Endothelial cell of hepatic sinusoid (primary cell): ENCODE results near the gene PDZD8.
"Not testable (repeated sequence)": the region's sequence is repeated elsewhere in the genome, so short reads cannot be mapped to it uniquely, and the experiment has no call there.

Source experiments
- in situ Hi-C: cut with HindIII; loops from 2 replicates; pipeline ENCODE4 v1.10.0; 2017; ENCODE audit warnings: low sequenced_read_pairs

Gene PDZD8

GRCh38 chr10:117294735-117295134, 80.5 kb downstream of the PDZD8 start:
- in situ Hi-C loops, result no loop called here

- in situ Hi-C loops, result no loop called here
These were observed 81.1 kb downstream of the PDZD8 start for GRCh38 chr10:117294039-117294645.

GRCh38 chr10:117290872-117291271, 84.4 kb downstream of the PDZD8 start:
- in situ Hi-C loops, result not testable (repeated sequence)

DNA sequence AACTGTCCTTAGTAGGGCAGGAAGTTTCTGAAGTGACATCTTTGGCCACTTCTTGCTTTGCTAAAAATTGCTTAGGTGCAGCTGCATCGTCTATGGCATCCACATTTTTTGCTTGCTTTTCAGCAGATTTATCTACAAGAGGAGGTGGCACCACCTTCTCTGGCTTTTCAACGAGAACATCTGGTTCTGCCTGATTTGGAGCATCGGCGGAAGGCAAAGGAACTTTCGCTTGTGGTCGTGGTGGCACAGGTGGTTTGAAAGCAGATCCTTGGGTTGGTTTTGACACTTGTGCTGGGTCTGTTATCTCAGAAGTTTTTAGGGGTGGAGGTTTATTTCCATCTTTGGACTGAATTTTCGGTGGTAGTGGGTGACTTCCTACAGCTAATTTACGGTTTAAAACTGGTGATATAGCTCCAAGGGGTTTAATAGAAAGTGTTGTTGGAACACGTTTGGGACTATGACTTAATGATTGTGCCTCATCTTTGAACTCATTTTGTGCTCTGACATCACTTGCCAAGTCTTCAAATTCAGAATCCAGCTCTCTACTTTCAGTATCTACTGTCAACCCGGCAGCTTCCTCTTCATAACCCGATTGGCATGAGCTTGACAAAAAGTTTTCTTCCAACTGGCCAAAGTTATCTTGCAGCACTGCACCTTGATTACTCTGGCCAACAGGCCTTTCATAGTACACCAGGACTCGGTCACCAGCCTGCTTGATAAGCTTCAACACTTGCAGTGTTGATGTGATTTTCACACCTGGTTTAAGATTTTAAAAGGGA, 90.3 kb downstream of the PDZD8 start:
- in situ Hi-C loops, result no loop called here

DNA sequence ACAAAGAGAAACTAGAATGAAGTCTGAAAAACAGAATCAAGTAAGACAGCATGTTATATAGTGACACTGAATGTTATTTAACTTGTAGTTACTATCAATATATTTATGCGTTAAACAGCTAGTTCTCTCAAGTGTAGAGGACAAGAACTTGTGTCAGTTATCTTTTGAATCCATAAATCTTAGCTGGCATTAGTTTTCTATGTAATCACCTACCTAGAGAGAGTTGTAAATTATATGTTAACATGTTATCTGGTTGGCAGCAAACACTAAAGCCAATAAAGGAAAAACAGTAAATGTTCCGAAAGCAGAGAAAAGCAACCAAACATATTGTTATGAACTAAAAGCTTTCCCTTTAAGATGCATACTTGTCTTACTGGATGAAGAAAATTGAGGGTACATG, 97.6 kb downstream of the PDZD8 start:
- in situ Hi-C loops, result loop anchor here (5.0 kb wide), 1 partner anchor 50 kb away; no protein-coding TSS in a partner anchor

DNA sequence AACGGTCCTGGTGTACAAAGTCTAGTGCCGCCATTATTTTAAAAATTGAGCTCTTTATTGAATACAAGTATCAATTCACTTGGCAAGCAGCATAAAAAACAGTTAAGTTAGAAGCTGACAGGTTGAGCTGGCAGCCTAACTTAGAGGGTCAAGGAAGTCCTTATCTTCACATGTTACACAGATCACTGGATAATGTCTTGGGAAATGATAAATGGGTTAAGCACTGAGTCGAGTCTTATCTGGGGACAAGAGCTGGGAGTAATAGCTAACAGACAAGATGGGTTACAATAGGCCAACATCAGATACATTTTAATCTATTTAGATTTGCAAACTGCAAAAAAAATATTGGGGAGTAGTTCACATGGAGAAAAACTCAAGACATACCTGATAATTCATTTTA, 100.1 kb downstream of the PDZD8 start:
- in situ Hi-C loops, result loop anchor here (5.0 kb wide), 1 partner anchor 52 kb away; no protein-coding TSS in a partner anchor

- in situ Hi-C loops, result loop anchor here (5.0 kb wide), 1 partner anchor 77 kb away; the partner anchor contains the start of gene KCNK18
These were observed 100.7 kb downstream of the PDZD8 start for GRCh38 chr10:117274509-117274908.

- in situ Hi-C loops, result loop anchor here (5.0 kb wide), 1 partner anchor 77 kb away; the partner anchor contains the start of gene KCNK18
These were observed 101.3 kb downstream of the PDZD8 start for GRCh38 chr10:117273980-117274379.

GRCh38 chr10:117272195-117273076, 102.8 kb downstream of the PDZD8 start:
- in situ Hi-C loops, result loop anchor here (5.0 kb wide), 1 partner anchor 75 kb away; the partner anchor contains the start of gene KCNK18

GRCh38 chr10:117271427-117271826, 103.8 kb downstream of the PDZD8 start:
- in situ Hi-C loops, result loop anchor here (5.0 kb wide), 1 partner anchor 74 kb away; the partner anchor contains the start of gene KCNK18

DNA sequence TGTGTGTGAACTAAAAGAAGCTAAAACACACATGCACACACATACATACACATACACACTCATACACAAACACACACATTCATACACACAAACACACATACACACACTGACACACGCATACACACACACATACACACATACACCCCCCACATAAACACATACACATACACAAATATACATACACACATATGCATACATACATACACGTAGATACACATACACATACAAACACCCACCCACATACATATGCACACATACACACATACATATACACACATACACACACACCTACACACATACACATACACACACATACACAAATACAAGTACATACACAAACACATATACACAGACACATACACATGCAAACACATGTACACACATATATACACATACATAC, 106.3 kb downstream of the PDZD8 start:
- in situ Hi-C loops, result no loop called here

DNA sequence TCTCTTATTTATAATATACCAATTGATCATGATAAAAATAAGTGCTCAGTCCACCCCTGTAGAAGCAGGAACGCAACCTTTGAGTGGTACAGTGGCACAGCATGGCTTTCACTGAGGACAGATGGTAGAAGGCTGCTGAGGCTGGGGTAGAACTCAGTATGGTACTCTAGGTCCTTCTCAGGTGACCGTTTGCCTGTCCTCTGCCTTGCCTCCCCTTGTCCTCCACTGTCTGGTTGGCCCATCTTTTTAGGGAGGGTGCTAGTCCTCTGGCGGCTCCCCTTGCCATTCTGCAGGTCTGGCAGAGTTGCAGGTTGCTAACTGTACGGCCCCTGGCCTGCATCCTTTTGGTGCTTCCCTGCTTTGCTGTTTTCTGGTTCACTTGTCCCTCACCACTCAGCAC, 107.0 kb downstream of the PDZD8 start:
- in situ Hi-C loops, result no loop called here

DNA sequence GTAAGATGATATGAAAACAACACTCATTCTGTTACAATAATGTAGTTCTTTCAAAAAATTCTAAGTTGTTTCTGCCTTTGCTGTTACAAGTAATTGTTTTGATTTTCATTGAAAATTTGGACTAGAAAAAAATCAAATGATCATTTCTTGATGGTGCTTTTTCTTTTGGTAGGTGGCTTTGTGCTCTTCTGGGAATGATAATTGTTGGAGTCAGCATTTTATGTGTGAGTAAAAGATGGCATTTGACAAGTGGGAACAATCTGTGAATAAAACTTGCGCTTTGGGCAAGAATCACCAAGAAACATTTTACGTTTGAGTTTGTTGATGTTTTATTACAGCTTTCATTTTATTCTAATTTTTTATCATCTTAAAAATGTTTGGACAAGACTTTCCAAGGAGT, 108.4 kb downstream of the PDZD8 start:
- in situ Hi-C loops, result no loop called here

DNA sequence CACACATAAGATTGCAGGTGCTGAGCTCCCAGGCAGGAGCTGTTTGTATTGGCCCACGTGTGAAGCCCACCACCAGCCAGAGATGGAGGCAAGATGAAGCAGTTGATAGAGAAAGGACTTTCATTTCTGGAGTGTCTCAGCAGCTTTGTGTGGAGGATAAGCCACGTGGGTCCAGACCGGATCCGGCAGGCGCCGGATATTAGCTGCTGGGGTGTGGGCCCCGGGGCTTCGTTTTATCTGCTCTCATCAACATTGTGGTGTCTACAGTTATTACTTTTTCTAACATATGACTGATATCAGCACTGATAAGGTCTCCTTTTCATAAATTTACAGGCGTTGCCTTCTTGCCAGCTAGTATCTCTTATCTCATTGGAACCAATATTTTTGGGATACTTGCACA, 108.8 kb downstream of the PDZD8 start:
- in situ Hi-C loops, result no loop called here

DNA sequence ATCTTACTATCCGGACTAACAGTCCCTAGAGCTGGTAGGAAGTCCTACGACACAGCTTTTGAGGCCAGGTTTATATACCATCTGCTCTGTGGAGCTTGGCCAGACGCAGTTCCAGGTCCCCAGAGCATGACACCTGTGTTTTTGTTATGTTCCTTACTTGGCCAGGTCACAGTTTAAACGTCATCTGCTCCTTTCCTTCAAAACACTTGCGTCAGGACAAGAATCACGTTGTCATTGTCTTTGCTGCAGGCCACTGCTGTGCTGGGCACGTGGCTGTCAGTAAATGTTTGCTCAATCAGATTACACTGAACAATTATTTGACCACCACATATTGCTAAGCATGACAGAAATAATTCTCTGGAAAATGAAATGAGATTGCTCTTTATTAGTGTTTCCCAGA, 110.5 kb downstream of the PDZD8 start:
- in situ Hi-C loops, result no loop called here

DNA sequence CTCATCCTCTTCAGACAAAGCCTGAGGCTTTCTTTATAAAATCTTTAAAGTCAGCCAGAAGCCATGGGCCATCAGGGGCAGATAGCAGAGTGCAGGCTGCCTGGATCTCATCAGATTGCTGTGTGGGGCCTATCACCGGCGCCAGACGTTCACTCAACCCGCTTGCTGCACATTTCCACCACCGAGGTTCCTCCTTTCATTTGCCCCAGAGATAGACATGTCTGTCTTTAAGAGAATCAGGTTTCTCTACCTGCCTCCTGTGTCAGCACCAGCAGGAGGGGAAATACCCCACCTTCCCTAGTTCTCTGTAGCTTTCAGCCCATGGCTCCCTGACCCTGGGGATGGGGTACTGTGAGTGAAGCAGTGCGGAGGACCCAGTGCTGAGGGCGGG, 112.3 kb downstream of the PDZD8 start:
- in situ Hi-C loops, result no loop called here

DNA sequence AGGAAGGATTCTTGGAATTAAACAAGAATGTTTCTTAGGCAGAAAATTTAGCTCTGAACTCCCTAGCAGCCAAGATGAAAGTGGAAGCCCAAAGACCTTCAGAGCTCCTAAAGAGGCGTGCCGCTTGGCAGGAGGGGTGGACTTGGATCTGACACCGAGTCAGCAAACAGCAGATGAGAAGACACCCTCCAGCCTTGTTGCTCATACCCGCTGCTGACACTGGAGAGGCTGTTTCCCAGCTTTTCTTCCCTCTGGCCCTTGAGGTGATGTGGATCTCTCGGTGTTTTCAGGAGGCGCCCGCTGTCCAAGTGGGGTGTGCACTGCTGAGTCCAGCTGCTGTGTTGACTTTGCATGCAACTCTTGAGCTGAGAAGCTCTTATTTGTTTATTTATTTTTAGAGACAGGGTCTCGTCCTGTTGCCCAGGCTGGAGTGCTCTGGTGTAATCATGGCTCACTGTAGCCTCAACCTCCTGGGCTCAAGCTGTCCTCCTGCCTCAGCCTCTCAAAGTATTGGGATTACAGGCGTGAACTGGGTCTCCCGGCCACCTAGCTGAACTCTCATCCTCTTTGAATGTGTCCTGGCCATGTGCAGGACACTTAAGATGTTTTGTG, 112.8 kb downstream of the PDZD8 start:
- in situ Hi-C loops, result no loop called here

- in situ Hi-C loops, result no loop called here
These were observed 113.7 kb downstream of the PDZD8 start for GRCh38 chr10:117261501-117261900.

DNA sequence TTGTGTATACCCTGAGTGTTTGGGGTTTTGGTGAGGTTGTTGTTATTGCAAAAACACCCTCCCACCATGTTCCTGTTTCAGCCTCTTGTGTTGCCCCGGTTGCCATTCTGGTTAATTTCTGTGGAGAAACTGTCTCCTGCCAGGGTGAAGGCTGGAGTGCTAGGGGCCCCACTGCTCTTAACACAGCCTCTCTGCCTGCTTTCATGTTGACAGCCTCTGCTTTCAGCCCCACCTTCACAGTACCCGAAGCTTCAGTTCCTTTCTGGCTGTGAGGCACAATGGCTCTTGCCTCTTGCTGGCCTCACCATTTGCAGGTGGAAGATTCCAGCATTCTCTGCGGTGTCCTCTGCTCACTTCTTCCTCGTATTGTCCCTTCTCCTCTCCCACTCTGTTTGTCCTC, 115.2 kb downstream of the PDZD8 start:
- in situ Hi-C loops, result no loop called here

DNA sequence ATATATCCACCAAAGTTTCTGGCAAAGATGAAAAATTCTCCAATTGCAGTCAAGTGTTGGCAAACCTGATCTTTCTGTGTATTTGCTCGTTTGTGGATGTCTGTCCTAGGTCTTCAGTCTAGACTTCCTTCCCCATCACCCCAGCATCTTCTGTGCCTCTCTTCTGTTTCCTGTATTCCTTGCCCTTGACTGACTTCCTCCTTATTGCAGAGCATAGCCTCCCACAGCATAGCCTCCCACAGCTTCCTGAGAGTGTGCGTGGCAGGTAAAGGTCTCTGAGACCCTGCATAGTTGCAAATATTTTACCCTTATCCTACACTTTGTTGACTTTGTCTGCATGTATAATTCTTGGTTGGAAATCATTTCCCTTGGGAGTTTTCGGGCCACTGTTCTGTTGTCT, 116.0 kb downstream of the PDZD8 start:
- in situ Hi-C loops, result no loop called here

GRCh38 chr10:117257721-117258120, 117.5 kb downstream of the PDZD8 start:
- in situ Hi-C loops, result no loop called here
